K562 (cell line): ENCODE data around the gene MERTK. TPM values are rescaled to one million over a fixed set of nuclear protein-coding genes. Genes with fewer than 3 reads are reported as not detected.
A peak's percentile ranks its signal among the peaks of the same experiment; 100 is the strongest.

Experiments
- ATF1 ChIP-seq, 2 experiments: fragments of 450-650 bp in 1 of 2; IDR thresholded peaks; 2 replicates each; pipeline ENCODE4 v1.6.1; 2016; ENCODE audit warnings: missing compliant biosample characterization in 1 of 2, missing genetic modification characterization in 1 of 2
- BMI1 ChIP-seq: fragments of 150-350 bp; IDR thresholded peaks from 2 replicates; pipeline ENCODE4 v1.6.1; 2014; ENCODE audit warnings: low read length
- CBX2 ChIP-seq: fragments of 200-600 bp; sonication (generic); IDR thresholded peaks from one replicate; pipeline ENCODE4 v1.6.1; 2012; ENCODE audit warnings: mild to moderate bottlenecking, low read length, inconsistent platforms; ENCODE audit not compliant: insufficient read depth, poor library complexity, severe bottlenecking
- CXXC5 ChIP-seq: fragments of 250-450 bp; sonication (Bioruptor Pico); IDR thresholded peaks from 2 replicates; pipeline ENCODE4 v1.8.0; 2022; ENCODE audit warnings: inconsistent platforms, mild to moderate bottlenecking, moderate library complexity
- GATA2 ChIP-seq: sonication (generic); formaldehyde crosslinking; IDR thresholded peaks from 2 replicates; pipeline ENCODE4 v1.4.0; 2020; ENCODE audit warnings: mild to moderate bottlenecking, missing genetic modification reagents
- NFRKB ChIP-seq: fragments of 450-650 bp; IDR thresholded peaks from 2 replicates; pipeline ENCODE4 v1.6.1; 2016; ENCODE audit warnings: low read depth
- POU5F1 ChIP-seq: fragments of 150-350 bp; IDR thresholded peaks from 2 replicates; pipeline ENCODE4 v1.6.1; 2014; ENCODE audit warnings: borderline replicate concordance, low read length, low read depth, mild to moderate bottlenecking; ENCODE audit not compliant: partially characterized antibody
- SAP30 ChIP-seq: fragments of 200-600 bp; sonication (generic); IDR thresholded peaks from 2 replicates; pipeline ENCODE4 v1.6.1; 2012; ENCODE audit warnings: borderline replicate concordance, low read depth, mild to moderate bottlenecking, moderate library complexity, low read length, control low read depth, inconsistent platforms; ENCODE audit not compliant: insufficient read depth, poor library complexity, severe bottlenecking
- STAG1 ChIP-seq: sonication (generic); formaldehyde crosslinking; IDR thresholded peaks from 2 replicates; pipeline ENCODE4 v1.5.0; 2020; ENCODE audit warnings: missing genetic modification reagents, borderline replicate concordance
- STAT5B ChIP-seq: fragments of 250-450 bp; sonication (Bioruptor Pico); IDR thresholded peaks from 2 replicates; pipeline ENCODE4 v1.8.0; 2021; ENCODE audit warnings: mild to moderate bottlenecking, inconsistent platforms
- TAF9B ChIP-seq: fragments of 450-650 bp; IDR thresholded peaks from 2 replicates; pipeline ENCODE4 v1.6.1; 2018; ENCODE audit warnings: mild to moderate bottlenecking; ENCODE audit not compliant: partially characterized antibody
- TARDBP ChIP-seq: fragments of 450-650 bp; IDR thresholded peaks from 2 replicates; pipeline ENCODE4 v1.6.1; 2016
- TBL1XR1 ChIP-seq, 2 experiments: IDR thresholded peaks; 2 replicates each; pipeline ENCODE4 v1.6.1; 2012; ENCODE audit warnings: improper control_type of control experiment in 2 of 2, low read length in 2 of 2, mild to moderate bottlenecking in 1 of 2
- TFE3 ChIP-seq: fragments of 450-650 bp; formaldehyde crosslinking; IDR thresholded peaks from 2 replicates; pipeline ENCODE4 v1.4.0; 2020; ENCODE audit warnings: mild to moderate bottlenecking, mixed read lengths
- THAP7 ChIP-seq: fragments of 250-450 bp; sonication (Bioruptor Pico); IDR thresholded peaks from 2 replicates; pipeline ENCODE4 v1.5.0; 2021
- ZFX ChIP-seq: sonication (generic); formaldehyde crosslinking; IDR thresholded peaks from 2 replicates; pipeline ENCODE4 v1.8.0; 2022; ENCODE audit warnings: mild to moderate bottlenecking, missing genetic modification reagents, moderate library complexity
- ZNF232 ChIP-seq: sonication (generic); formaldehyde crosslinking; IDR thresholded peaks from 2 replicates; pipeline ENCODE4 v1.8.0; 2022; ENCODE audit warnings: mild to moderate bottlenecking, missing genetic modification reagents
- polyA plus RNA-seq, 8 experiments: library from polyadenylated mRNA; depleted of rRNA in 4 of 8; stranded (reverse) in 5 of 8; unstranded in 3 of 8; fragments of >200 nt; fragmentation: Nextera tagmentation in 2 of 8; fragmentation: Illumina TruSeq in 1 of 8; extraction: Ambion mirVana in 2 of 8; extraction: Trizol in 1 of 8; gene quantifications; 2 replicates each; pipeline versions ENCODE4 v1.2.1 to v1.2.3, GENCODE V29; 2011 to 2014; ENCODE audit warnings: inconsistent platforms in 1 of 8, missing spikeins in 1 of 8
- total RNA-seq, 7 experiments: library from RNA; depleted of rRNA in 6 of 7; stranded (reverse); fragments of >200 nt in 6 of 7; fragmentation: Illumina TruSeq in 2 of 7; extraction: Trizol in 2 of 7; gene quantifications; 2 replicates each; pipeline versions ENCODE4 v1.2.1 to v1.2.3, GENCODE V29; 2011 to 2021; ENCODE audit warnings: low replicate concordance in 1 of 7
- TF ChIP-seq, protein P1 (sequence below): fragments of 450-650 bp; conservative IDR thresholded peaks from 2 replicates; pipeline ENCODE4 v1.6.1; 2016; ENCODE audit warnings: missing genetic modification characterization, low read depth, mild to moderate bottlenecking, control low read depth, missing compliant biosample characterization
- TF ChIP-seq, protein P2 (sequence below), 2 experiments: fragments of 250-450 bp in 1 of 2; fragments of 450-650 bp in 1 of 2; sonication (Bioruptor Pico) in 1 of 2; IDR thresholded peaks; 2 replicates each; pipeline versions ENCODE4 v1.6.1 to v1.8.0; 2016 to 2021; ENCODE audit warnings: mild to moderate bottlenecking in 2 of 2, moderate library complexity in 2 of 2, missing compliant biosample characterization in 1 of 2, missing genetic modification characterization in 1 of 2
- TF ChIP-seq, protein P3 (sequence below): fragments of 450-650 bp; IDR thresholded peaks from 2 replicates; pipeline ENCODE4 v1.6.1; 2018; ENCODE audit warnings: mild to moderate bottlenecking, low read depth; ENCODE audit not compliant: partially characterized antibody

Gene MERTK
- total and polyA plus RNA-seq, 9 of the 15 experiments (the other 6 are each of a cell fraction or from before 2014, with no cell fraction given): 0.23 to 1.6 (median 0.74) TPM

DNA sequence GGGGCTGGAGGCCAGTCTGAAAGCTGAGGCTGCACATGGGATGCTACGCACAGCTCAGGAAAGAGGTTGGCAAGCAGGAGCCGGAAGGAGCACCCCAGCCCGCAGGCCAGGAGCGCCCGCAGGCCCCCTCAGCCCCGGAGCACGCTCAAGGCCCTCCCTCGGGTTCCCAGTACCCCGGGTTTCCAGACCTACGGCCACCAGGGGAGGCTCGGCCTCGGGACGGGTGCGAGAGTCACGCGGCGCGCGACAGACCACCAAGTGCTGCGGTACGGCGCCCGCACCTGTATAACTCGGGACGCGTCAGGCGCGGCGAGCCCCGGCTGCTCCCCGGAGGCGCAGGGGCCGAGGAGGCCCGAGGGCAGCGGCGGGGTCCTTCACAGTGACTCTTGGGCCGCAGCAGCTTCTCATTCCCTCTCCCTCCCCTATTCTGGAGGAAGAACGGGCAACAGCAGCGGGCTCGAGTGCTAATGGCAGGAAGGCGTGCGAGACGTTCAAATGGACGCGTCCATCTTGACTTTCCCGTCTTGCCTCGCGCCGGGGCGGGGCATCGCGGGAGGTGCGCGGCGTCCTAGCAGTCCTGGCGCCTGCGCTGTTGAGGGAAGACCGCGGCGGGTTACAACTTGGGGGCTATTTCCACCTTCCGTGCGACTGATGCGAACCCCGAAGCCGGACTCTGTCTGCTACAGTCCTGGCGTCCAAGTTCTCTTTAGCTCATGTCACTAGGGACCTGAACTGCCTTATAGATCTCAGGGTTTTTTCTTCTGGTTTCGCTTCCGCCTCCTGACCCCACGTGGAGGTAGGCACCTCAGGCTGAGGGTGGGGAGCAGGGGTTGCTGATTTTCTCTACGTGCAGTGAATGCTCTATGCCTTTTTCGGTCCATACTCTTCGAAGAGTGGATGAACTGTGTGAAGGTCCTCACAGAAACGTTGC is 14.5 kb upstream of the MERTK start, which contains the start of gene ANAPC1 (continued):
- TF ChIP-seq TAF9B (peak; percentile 92), ZNF232 (CRISPR knock-in tag) (0 out of 2 replicates have a peak, but pooled peaks have one; percentile 2), TARDBP (no peak), TBL1XR1 (IDR thresholded peaks at IDR 0.05; ENCODE audit: low read length in 2 of 2) (no peak), TFE3 (CRISPR knock-in tag) (no peak), NFRKB (peak; percentile 62; the same call in 1 of the 2 replicates), STAT5B (CRISPR knock-in tag) (no peak), SAP30 (peak; percentile 97), STAG1 (CRISPR knock-in tag) (peak; percentile 28; the same call in 1 of the 2 replicates), GATA2 (CRISPR knock-in tag) (no peak), BMI1 (no peak), ATF1 (CRISPR knock-in tag; IDR thresholded peaks at IDR 0.05) (no peak), ATF1 (tag; IDR thresholded peaks at IDR 0.05) (peak; percentile 64), THAP7 (CRISPR knock-in tag) (no peak), ZFX (CRISPR knock-in tag) (peak; percentile 93), POU5F1 (peak; percentile 12), CXXC5 (CRISPR knock-in tag) (peak; percentile 77), CBX2 (no peak)
- TF ChIP-seq, protein P1, sequence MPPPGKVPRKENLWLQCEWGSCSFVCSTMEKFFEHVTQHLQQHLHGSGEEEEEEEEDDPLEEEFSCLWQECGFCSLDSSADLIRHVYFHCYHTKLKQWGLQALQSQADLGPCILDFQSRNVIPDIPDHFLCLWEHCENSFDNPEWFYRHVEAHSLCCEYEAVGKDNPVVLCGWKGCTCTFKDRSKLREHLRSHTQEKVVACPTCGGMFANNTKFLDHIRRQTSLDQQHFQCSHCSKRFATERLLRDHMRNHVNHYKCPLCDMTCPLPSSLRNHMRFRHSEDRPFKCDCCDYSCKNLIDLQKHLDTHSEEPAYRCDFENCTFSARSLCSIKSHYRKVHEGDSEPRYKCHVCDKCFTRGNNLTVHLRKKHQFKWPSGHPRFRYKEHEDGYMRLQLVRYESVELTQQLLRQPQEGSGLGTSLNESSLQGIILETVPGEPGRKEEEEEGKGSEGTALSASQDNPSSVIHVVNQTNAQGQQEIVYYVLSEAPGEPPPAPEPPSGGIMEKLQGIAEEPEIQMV (tag): no peak
- TF ChIP-seq, protein P2, sequence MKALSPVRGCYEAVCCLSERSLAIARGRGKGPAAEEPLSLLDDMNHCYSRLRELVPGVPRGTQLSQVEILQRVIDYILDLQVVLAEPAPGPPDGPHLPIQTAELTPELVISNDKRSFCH (CRISPR knock-in tag; IDR thresholded peaks at IDR 0.05): no peak
- TF ChIP-seq, protein P2 (tag; IDR thresholded peaks at IDR 0.05): no peak; the same call in 1 of the 2 replicates
- TF ChIP-seq, protein P3, sequence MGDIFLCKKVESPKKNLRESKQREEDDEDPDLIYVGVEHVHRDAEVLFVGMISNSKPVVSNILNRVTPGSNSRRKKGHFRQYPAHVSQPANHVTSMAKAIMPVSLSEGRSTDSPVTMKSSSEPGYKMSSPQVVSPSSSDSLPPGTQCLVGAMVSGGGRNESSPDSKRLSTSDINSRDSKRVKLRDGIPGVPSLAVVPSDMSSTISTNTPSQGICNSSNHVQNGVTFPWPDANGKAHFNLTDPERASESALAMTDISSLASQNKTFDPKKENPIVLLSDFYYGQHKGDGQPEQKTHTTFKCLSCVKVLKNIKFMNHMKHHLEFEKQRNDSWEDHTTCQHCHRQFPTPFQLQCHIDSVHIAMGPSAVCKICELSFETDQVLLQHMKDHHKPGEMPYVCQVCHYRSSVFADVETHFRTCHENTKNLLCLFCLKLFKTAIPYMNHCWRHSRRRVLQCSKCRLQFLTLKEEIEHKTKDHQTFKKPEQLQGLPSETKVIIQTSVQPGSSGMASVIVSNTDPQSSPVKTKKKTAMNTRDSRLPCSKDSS: no peak
